H4 (cell line): Measurements from ENCODE around the gene HEYL. TPM values are rescaled to one million over a fixed set of nuclear protein-coding genes. Genes with fewer than 3 reads are reported as not detected.

ENCODE experiments used
- DNase-seq: peaks from one replicate; pipeline ENCODE4 v3.0.0-alpha.2; 2015; ENCODE audit warnings: low spot score
- total RNA-seq: library from RNA; depleted of rRNA; stranded (reverse); fragments of >200 nt; shearing (Covaris generic); gene quantifications from 2 replicates; pipeline ENCODE4 v1.2.3, GENCODE V29; 2014

Gene HEYL
- total RNA-seq, 1 experiment from 2014 or later = not detected

DNA sequence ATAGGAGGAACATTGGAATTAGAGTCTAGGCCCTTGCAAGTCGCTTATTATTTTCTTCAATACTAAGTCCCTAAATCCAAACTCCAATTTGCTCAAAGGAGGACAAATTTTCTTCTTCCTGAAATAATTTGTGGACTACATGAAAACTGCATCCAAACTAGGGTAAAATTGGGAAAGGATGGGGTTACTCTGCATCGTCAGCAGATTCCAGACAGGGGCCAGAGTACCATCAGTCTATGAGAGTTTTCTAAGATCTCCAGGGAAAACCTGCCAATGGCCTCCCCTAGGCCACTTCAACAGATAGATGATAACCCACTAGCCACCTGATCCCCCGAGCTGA lies 508 bp downstream of the HEYL start:
- no peak for DNase-seq

GRCh38 chr1:39637361-39637760 lies 2.1 kb downstream of the HEYL start:
- DNase-seq = no peak

DNA sequence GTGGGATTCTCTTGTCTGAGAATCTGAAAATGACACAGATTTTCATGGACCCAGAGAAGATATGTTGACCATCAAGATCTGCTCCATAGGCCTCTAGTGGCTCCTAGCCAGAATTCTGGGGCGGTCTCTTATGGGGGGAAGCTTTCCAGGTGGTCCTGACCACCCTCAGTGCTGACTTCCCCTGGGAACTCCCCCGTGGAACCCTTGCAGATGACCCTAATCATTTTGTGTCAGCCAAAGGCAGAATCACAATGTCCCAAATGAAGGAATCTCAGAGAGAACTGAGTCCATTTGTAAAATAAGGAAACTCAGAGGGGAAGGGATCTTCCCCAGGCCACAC lies 3.6 kb downstream of the HEYL start:
- no peak for DNase-seq

DNA sequence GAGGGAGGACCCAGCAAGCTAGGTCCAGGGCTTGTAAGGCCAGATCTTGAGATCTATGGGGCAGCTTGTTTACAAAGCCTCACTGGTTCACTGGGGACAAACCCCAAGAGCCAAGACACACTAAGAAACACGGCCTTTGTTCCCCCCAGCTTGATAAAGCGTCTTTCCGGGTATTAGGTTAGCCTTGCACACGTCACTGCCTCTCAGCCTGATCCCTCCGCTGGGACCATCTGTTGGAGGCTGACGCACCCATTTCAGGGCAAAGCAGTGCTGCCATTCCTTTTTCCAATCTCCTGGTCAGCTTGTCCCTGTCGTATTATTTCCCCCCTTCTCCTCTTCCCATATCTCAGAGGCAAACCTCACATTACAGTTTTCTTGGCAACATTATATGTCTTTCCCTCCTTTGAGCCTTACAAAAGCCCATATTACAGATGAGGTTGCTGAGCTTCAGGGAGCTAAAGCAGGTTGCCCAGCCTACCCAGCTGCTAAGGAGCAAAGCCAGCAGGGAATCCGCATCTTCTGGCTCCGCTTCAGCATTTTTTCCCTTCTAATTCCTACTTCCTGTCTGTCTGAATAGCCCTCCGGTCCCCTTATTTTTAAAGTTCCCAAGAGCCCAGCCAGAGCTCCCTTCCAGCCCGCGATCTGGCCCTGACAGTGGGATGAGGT lies 4.1 kb downstream of the HEYL start:
- DNase-seq = no peak

DNA sequence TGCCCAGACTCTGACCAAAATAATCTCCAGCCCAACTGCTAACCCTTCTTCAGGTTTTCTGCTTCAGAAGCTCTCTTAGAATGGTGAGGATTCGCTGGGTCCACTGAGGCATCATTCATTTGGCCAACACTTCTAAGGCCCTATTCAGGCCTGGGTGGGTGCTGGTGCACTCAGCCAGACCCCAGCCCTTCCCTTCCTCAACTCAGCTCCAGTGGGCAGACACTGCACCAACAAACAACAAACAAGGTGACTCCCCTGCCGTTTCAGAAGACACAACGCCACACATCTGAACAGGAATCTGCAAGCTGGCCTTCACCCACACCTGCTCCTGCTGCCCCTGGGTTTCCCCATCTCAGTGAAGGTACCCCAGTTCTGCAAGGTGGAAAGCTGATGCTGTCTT lies 6.0 kb downstream of the HEYL start:
- DNase-seq = no peak

DNA sequence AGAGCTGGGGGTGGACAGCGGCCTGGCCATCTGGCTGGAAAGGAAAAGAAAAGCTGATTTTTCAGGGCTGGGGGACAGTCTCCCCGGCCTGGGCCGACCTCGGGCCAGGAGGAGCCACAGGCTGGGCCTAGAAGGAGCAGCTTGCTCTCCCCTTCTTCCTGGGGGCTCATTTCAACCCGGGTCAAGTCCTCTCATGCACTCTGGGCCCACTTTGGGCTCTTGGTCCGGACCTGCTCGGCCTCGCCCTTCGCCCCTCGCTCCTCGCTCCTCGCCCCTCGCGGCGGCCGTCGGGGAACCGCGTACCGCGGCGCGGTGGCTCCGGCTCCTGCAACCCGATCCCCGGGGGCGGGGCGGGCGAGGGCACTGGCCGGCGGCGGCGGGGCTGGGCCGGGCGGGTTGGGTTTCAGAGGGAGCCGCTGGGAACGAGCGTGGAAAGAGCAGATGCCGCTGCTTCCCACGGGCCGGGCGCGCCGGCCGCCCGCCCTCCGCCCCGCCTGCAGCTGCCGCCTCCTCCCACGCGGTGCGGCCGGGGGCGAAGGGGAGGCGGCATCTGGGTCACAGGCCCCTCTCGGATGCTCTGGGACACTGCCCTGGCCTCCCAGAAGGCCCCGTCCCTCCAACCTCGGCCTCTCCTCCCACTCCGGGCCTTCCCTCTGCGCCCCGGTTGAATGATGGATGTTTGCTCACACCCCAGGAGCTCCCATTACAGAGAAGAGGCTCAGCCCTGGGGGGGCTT lies 6.6 kb downstream of the HEYL start:
- no peak for DNase-seq

- no peak for DNase-seq
These were observed 7.1 kb downstream of the HEYL start for GRCh38 chr1:39632323-39632681.

GRCh38 chr1:39631361-39632322 lies 7.8 kb downstream of the HEYL start:
- no peak for DNase-seq

DNA sequence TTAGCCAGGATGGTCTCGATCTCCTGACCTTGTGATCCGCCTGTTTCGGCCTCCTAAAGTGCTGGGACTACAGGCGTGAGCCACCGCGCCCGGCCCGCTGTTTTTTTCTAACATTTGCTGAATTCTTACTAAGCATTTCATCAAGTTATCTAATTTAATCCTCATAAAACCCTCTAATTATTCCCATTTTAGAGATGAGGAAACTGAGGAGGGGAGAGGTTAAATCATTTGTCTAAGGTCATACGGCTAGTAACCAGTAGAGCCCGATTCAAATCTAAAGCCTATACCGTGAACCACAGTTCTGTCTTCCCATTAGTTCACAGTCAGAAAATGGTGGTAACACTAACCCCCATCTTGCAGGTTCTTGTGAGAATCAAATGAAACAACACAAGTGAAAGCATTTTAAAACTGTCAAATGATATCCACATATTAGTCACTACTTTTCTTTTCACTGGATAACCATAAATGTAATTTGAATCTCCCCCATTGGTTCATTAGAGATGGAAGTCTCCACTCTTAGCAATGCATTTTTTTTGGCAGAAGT lies 10.6 kb downstream of the HEYL start:
- DNase-seq = no peak

- no peak for DNase-seq
These were observed 12.8 kb downstream of the HEYL start for GRCh38 chr1:39626646-39627045.

- DNase-seq = no peak
These were observed 13.8 kb downstream of the HEYL start for GRCh38 chr1:39625462-39626273.

GRCh38 chr1:39625009-39625408 lies 14.4 kb downstream of the HEYL start:
- DNase-seq = no peak

DNA sequence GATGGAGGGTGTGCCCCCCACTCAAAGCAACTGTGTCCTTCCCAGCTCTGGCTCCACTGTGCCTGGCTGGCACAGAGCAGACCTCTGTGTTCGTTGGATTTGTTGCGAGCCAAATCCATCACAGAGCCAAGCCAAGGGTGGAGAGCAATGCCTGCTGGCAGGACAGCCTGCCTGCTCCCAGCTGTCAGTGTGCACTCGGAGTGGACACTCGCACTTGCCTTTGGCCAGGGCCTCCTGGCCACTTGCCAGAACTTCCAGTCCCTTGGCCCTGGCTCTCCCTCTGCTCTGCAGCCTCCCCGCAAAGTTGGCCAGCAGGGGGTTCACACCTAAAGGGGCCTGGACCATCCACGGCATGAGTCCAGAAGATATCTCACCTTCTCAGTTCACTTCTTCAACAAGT lies 16.4 kb downstream of the HEYL start:
- no peak for DNase-seq

GRCh38 chr1:39622427-39622826 lies 17.0 kb downstream of the HEYL start:
- DNase-seq = no peak

DNA sequence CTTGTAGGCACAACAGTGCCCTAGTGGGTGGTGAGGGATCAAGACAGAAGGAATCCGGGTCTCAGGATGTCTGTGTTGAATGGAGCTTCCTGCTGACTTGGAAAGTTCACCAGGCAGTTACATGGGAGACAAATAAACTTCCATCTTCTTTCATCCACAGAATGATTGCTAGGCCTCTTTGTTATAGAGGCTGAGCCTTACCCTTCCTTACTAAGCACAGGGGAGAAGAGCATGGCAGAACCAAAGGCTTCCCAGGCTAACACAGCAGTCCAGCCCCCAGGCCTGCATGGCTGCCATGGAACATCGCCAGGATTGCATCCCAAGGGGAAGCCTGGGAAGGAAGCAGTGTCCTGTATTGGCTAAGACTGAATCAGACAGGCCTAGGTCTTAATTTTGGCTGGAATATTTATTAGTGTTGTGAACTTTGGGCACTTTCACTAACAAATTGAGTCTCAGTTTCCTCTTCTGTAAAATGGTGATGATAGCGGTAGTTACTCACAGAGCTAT lies 18.7 kb downstream of the HEYL start:
- no peak for DNase-seq

GRCh38 chr1:39617488-39618049 lies 21.9 kb downstream of the HEYL start:
- no peak for DNase-seq

- no peak for DNase-seq
These were observed 24.3 kb downstream of the HEYL start for GRCh38 chr1:39615086-39615673.

DNA sequence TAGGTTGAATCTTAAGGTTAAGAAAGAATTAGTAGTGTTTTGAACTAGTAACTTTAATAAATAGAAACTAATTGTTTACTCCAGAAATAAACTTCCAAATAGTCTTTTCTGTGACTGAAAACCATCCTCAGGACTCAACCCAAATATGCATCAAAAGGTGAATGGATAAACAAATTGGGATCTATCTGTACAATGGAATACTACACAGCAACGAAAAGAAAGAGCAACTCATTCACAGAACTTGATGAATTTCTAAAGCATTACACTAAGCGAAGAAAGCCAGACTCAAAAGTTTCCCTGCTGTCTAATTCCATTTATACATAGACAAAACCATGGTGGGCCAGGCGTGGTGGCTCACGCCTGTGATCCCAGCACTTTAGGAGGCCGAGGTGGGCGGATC lies 25.0 kb downstream of the HEYL start:
- no peak for DNase-seq

DNA sequence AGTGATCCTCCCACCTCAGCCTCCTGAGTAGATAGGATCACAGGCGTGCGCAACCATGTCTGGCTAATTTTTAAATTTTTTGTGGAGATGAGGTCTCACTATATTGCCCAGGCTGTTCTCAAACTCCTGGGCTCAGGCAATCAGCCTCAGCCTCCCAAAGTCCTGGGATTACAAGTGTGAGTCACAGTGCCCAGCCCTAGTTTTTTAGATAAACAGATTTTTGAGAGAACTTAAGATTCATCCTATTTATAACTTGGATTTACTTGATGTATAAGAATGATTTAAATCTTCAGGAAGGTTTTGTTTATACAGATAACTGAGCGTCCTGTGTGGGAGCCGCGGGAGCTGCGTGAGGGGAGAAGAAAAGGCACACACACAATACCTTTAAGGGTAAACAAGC lies 26.2 kb downstream of the HEYL start:
- DNase-seq = no peak

GRCh38 chr1:39609618-39610331 lies 29.7 kb downstream of the HEYL start:
- no peak for DNase-seq
